ENCODE data around the gene PRAMEF13.
A peak's percentile ranks its signal among the peaks of the same experiment; 100 is the strongest.
"Not testable (repeated sequence)": the region's sequence is repeated elsewhere in the genome, so short reads cannot be mapped to it uniquely, and the experiment has no call there.

PRAMEF13 gene

GRCh38 chr1:13201309-13201708, at the start of gene PRAMEF13:
PRAMEF13 (minus strand) TSS chr1:13201409; CDS start chr1:13199589, 1,820 bp downstream.
- not testable (repeated sequence) for ATAC-seq

- not testable (repeated sequence) for ATAC-seq
Measured at GRCh38 chr1:13247122-13247521, 45.9 kb upstream of the PRAMEF13 start.

- ATAC-seq = not testable (repeated sequence)
Measured at GRCh38 chr1:13246554-13246871, 45.3 kb upstream of the PRAMEF13 start.

GRCh38 chr1:13245841-13246553, 44.8 kb upstream of the PRAMEF13 start:
- not testable (repeated sequence) for ATAC-seq

- ATAC-seq = not testable (repeated sequence)
Measured at GRCh38 chr1:13243536-13244263, 42.5 kb upstream of the PRAMEF13 start.

GRCh38 chr1:13239633-13240032, 38.4 kb upstream of the PRAMEF13 start:
- ATAC-seq = not testable (repeated sequence)

- not testable (repeated sequence) for ATAC-seq
Measured at GRCh38 chr1:13237572-13237971, 36.4 kb upstream of the PRAMEF13 start.

- ATAC-seq = not testable (repeated sequence)
Measured at GRCh38 chr1:13234057-13234456, 32.8 kb upstream of the PRAMEF13 start.

- ATAC-seq = not testable (repeated sequence)
Measured at GRCh38 chr1:13232056-13232455, 30.8 kb upstream of the PRAMEF13 start.

GRCh38 chr1:13231061-13231750, 30.0 kb upstream of the PRAMEF13 start:
- ATAC-seq = not testable (repeated sequence)

GRCh38 chr1:13230601-13231000, 29.4 kb upstream of the PRAMEF13 start:
- not testable (repeated sequence) for ATAC-seq

GRCh38 chr1:13230096-13230495, 28.9 kb upstream of the PRAMEF13 start:
- not testable (repeated sequence) for ATAC-seq

GRCh38 chr1:13228343-13228781, 27.2 kb upstream of the PRAMEF13 start:
- no peak for TF ChIP-seq ZNF70 (CRISPR knock-in tag; IDR thresholded peaks at IDR 0.05)
- no peak for TF ChIP-seq TOX (CRISPR knock-in tag; IDR thresholded peaks at IDR 0.05; ENCODE audit: borderline replicate concordance)
- no peak for TF ChIP-seq OSR1 (CRISPR knock-in tag; IDR thresholded peaks at IDR 0.05)
- TF ChIP-seq CSDC2 (CRISPR knock-in tag; IDR thresholded peaks at IDR 0.05) = no peak
- TF ChIP-seq POU6F1 (CRISPR knock-in tag; IDR thresholded peaks at IDR 0.05; ENCODE audit: borderline replicate concordance, low read depth) = no peak
- no peak for TF ChIP-seq PPARA (CRISPR knock-in tag; IDR thresholded peaks at IDR 0.05; ENCODE audit: borderline replicate concordance)
- no peak for TF ChIP-seq BACH2 (CRISPR knock-in tag; IDR thresholded peaks at IDR 0.05; ENCODE audit: borderline replicate concordance)
- no peak for TF ChIP-seq PATZ1 (CRISPR knock-in tag; IDR thresholded peaks at IDR 0.05; ENCODE audit: borderline replicate concordance)
- TF ChIP-seq ZNF565 (CRISPR knock-in tag; conservative IDR thresholded peaks at IDR 0.05; ENCODE audit: low read depth) = no peak
- no peak for TF ChIP-seq CSRNP3 (CRISPR knock-in tag; IDR thresholded peaks at IDR 0.05)
- TF ChIP-seq ZNF8 (CRISPR knock-in tag; IDR thresholded peaks at IDR 0.05) = no peak
- no peak for TF ChIP-seq ZFP30 (CRISPR knock-in tag; IDR thresholded peaks at IDR 0.05)
- TF ChIP-seq ZC3H10 (CRISPR knock-in tag; IDR thresholded peaks at IDR 0.05) = no peak
- peak; percentile 67; the same call in 2 of the 3 replicates for ATAC-seq
